Measurements from ENCODE around the gene ABCC4.

The ABCC4 gene

GRCh38 chr13:95301183-95301967 lies at the start of gene ABCC4:
TSS of gene ABCC4 (minus strand) at chr13:95301451. CDS start at chr13:95301314, 137 bp downstream.
- peaks cover 7% of the 10 kb centered on the region for H3K36me3 Mint-ChIP-seq
- H3K4me1 Mint-ChIP-seq (ENCODE audit: low read depth): peaks cover 33% of the 10 kb centered on the region
- peak within 1 kb of the TSS; percentile 91 for H3K27ac Mint-ChIP-seq
- H3K4me3 Mint-ChIP-seq: peak within 1 kb of the TSS; percentile 94
- no peaks in the 10 kb centered on the region for H3K27me3 Mint-ChIP-seq
- no peaks in the 10 kb centered on the region for H3K9me3 Mint-ChIP-seq (ENCODE audit: low read depth)

- H3K4me3 Mint-ChIP-seq: no peak overlapping the region
- H3K9me3 Mint-ChIP-seq (ENCODE audit: low read depth): no peaks in the 10 kb centered on the region
- no peaks in the 10 kb centered on the region for H3K36me3 Mint-ChIP-seq
- no peaks in the 10 kb centered on the region for H3K4me1 Mint-ChIP-seq (ENCODE audit: low read depth)
- H3K27me3 Mint-ChIP-seq: peaks cover 4% of the 10 kb centered on the region
- H3K27ac Mint-ChIP-seq: no peak overlapping the region
Measured at GRCh38 chr13:95349267-95349666, 48.0 kb upstream of the ABCC4 start.

- Mint-ChIP-seq H3K27ac (no peak overlapping the region), H3K9me3 (ENCODE audit: low read depth) (no peaks in the 10 kb centered on the region), H3K27me3 (peaks cover 4% of the 10 kb centered on the region), H3K36me3 (no peaks in the 10 kb centered on the region), H3K4me1 (ENCODE audit: low read depth) (no peaks in the 10 kb centered on the region), H3K4me3 (no peak overlapping the region)
Measured at GRCh38 chr13:95343944-95344343, 42.7 kb upstream of the ABCC4 start.

- Mint-ChIP-seq H3K27me3 (no peaks in the 10 kb centered on the region), H3K27ac (no peak overlapping the region), H3K9me3 (ENCODE audit: low read depth) (no peaks in the 10 kb centered on the region), H3K4me1 (ENCODE audit: low read depth) (no peaks in the 10 kb centered on the region), H3K36me3 (no peaks in the 10 kb centered on the region), H3K4me3 (no peak overlapping the region)
Measured at GRCh38 chr13:95341441-95341840, 40.2 kb upstream of the ABCC4 start.

GRCh38 chr13:95338905-95339304 lies 37.7 kb upstream of the ABCC4 start:
- no peaks in the 10 kb centered on the region for H3K4me1 Mint-ChIP-seq (ENCODE audit: low read depth)
- no peak overlapping the region for H3K4me3 Mint-ChIP-seq
- no peak overlapping the region for H3K27ac Mint-ChIP-seq
- H3K27me3 Mint-ChIP-seq: no peaks in the 10 kb centered on the region
- no peaks in the 10 kb centered on the region for H3K36me3 Mint-ChIP-seq
- H3K9me3 Mint-ChIP-seq (ENCODE audit: low read depth): no peaks in the 10 kb centered on the region

- Mint-ChIP-seq H3K27ac (no peak overlapping the region), H3K4me1 (ENCODE audit: low read depth) (no peaks in the 10 kb centered on the region), H3K9me3 (ENCODE audit: low read depth) (no peaks in the 10 kb centered on the region), H3K36me3 (no peaks in the 10 kb centered on the region), H3K4me3 (no peak overlapping the region), H3K27me3 (no peaks in the 10 kb centered on the region)
Measured at GRCh38 chr13:95337597-95337996, 36.3 kb upstream of the ABCC4 start.

GRCh38 chr13:95335667-95336066 lies 34.4 kb upstream of the ABCC4 start:
- Mint-ChIP-seq H3K27me3 (no peaks in the 10 kb centered on the region), H3K4me1 (ENCODE audit: low read depth) (no peaks in the 10 kb centered on the region), H3K4me3 (no peak overlapping the region), H3K9me3 (ENCODE audit: low read depth) (no peaks in the 10 kb centered on the region), H3K27ac (no peak overlapping the region), H3K36me3 (no peaks in the 10 kb centered on the region)

- no peak overlapping the region for H3K4me3 Mint-ChIP-seq
- no peaks in the 10 kb centered on the region for H3K4me1 Mint-ChIP-seq (ENCODE audit: low read depth)
- H3K27me3 Mint-ChIP-seq: no peaks in the 10 kb centered on the region
- no peaks in the 10 kb centered on the region for H3K36me3 Mint-ChIP-seq
- no peak overlapping the region for H3K27ac Mint-ChIP-seq
- no peaks in the 10 kb centered on the region for H3K9me3 Mint-ChIP-seq (ENCODE audit: low read depth)
Measured at GRCh38 chr13:95328386-95328785, 27.1 kb upstream of the ABCC4 start.

- Mint-ChIP-seq H3K36me3 (no peaks in the 10 kb centered on the region), H3K27ac (no peak overlapping the region), H3K4me3 (no peak overlapping the region), H3K9me3 (ENCODE audit: low read depth) (no peaks in the 10 kb centered on the region), H3K27me3 (no peaks in the 10 kb centered on the region), H3K4me1 (ENCODE audit: low read depth) (no peaks in the 10 kb centered on the region)
Measured at GRCh38 chr13:95327190-95327589, 25.9 kb upstream of the ABCC4 start.

GRCh38 chr13:95326695-95327094 lies 25.4 kb upstream of the ABCC4 start:
- Mint-ChIP-seq H3K27me3 (no peaks in the 10 kb centered on the region), H3K9me3 (ENCODE audit: low read depth) (no peaks in the 10 kb centered on the region), H3K36me3 (no peaks in the 10 kb centered on the region), H3K4me3 (no peak overlapping the region), H3K27ac (no peak overlapping the region), H3K4me1 (ENCODE audit: low read depth) (no peaks in the 10 kb centered on the region)

GRCh38 chr13:95325485-95325884 lies 24.2 kb upstream of the ABCC4 start:
- Mint-ChIP-seq H3K36me3 (no peaks in the 10 kb centered on the region), H3K4me1 (ENCODE audit: low read depth) (no peaks in the 10 kb centered on the region), H3K27ac (no peak overlapping the region), H3K27me3 (no peaks in the 10 kb centered on the region), H3K9me3 (ENCODE audit: low read depth) (no peaks in the 10 kb centered on the region), H3K4me3 (no peak overlapping the region)

- Mint-ChIP-seq H3K4me3 (no peak overlapping the region), H3K9me3 (ENCODE audit: low read depth) (no peaks in the 10 kb centered on the region), H3K27ac (no peak overlapping the region)
Measured at GRCh38 chr13:95323930-95324662, 22.8 kb upstream of the ABCC4 start.

GRCh38 chr13:95319551-95320274 lies 18.5 kb upstream of the ABCC4 start:
- Mint-ChIP-seq H3K9me3 (ENCODE audit: low read depth) (no peaks in the 10 kb centered on the region), H3K4me3 (no peak overlapping the region), H3K36me3 (no peaks in the 10 kb centered on the region), H3K4me1 (ENCODE audit: low read depth) (no peaks in the 10 kb centered on the region), H3K27ac (no peak overlapping the region), H3K27me3 (peaks cover 1% of the 10 kb centered on the region)

More at GRCh38 chr13:95323930-95324662, 22.8 kb upstream of the ABCC4 start:
- no peaks in the 10 kb centered on the region for H3K4me1 Mint-ChIP-seq (ENCODE audit: low read depth)
- H3K27me3 Mint-ChIP-seq: peaks cover 1% of the 10 kb centered on the region
- H3K36me3 Mint-ChIP-seq: no peaks in the 10 kb centered on the region

- H3K36me3 Mint-ChIP-seq: no peaks in the 10 kb centered on the region
- no peaks in the 10 kb centered on the region for H3K4me1 Mint-ChIP-seq (ENCODE audit: low read depth)
- no peak overlapping the region for H3K27ac Mint-ChIP-seq
- H3K9me3 Mint-ChIP-seq (ENCODE audit: low read depth): no peaks in the 10 kb centered on the region
- H3K4me3 Mint-ChIP-seq: no peak overlapping the region
- H3K27me3 Mint-ChIP-seq: peaks cover 1% of the 10 kb centered on the region
Measured at GRCh38 chr13:95317039-95317989, 16.1 kb upstream of the ABCC4 start.

Measured in activated naive CD8-positive, alpha-beta T cell (primary cell).